ENCODE results near the gene SLC6A3.

DNA sequence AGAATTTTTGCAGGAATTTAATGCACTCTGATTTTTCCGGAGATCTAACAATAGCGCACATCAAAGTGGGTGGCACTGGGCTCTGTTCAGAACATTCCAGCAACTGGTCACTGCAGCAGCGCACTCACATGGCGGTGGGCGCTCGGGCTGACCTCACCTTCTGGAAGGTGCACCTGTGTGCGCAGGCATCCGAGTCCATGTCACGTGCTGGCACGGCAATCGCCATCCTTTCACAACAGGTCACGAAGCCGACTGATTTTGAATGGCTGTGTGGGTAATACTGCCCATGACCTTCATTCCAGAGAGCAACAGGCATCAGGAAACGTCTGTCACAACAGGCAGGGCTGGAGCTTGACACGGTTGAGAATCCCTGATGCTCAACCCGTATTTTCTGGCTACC, 81.7 kb downstream of the SLC6A3 start:
- TF ChIP-seq EZH2 (IDR thresholded peaks at IDR 0.05; ENCODE audit: borderline replicate concordance, low read depth, low read length, poor library complexity, severe bottlenecking), result no peak
- TF ChIP-seq, protein P1, sequence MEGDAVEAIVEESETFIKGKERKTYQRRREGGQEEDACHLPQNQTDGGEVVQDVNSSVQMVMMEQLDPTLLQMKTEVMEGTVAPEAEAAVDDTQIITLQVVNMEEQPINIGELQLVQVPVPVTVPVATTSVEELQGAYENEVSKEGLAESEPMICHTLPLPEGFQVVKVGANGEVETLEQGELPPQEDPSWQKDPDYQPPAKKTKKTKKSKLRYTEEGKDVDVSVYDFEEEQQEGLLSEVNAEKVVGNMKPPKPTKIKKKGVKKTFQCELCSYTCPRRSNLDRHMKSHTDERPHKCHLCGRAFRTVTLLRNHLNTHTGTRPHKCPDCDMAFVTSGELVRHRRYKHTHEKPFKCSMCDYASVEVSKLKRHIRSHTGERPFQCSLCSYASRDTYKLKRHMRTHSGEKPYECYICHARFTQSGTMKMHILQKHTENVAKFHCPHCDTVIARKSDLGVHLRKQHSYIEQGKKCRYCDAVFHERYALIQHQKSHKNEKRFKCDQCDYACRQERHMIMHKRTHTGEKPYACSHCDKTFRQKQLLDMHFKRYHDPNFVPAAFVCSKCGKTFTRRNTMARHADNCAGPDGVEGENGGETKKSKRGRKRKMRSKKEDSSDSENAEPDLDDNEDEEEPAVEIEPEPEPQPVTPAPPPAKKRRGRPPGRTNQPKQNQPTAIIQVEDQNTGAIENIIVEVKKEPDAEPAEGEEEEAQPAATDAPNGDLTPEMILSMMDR (conservative IDR thresholded peaks at IDR 0.05; ENCODE audit: low read depth, low read length), result no peak
